Measurements from ENCODE around the gene TANC1. TPM values are rescaled to one million over a fixed set of nuclear protein-coding genes. Genes with fewer than 3 reads are reported as not detected.

Gene TANC1
- total RNA-seq, 1 donor from 2014 or later = 0.37 TPM

DNA sequence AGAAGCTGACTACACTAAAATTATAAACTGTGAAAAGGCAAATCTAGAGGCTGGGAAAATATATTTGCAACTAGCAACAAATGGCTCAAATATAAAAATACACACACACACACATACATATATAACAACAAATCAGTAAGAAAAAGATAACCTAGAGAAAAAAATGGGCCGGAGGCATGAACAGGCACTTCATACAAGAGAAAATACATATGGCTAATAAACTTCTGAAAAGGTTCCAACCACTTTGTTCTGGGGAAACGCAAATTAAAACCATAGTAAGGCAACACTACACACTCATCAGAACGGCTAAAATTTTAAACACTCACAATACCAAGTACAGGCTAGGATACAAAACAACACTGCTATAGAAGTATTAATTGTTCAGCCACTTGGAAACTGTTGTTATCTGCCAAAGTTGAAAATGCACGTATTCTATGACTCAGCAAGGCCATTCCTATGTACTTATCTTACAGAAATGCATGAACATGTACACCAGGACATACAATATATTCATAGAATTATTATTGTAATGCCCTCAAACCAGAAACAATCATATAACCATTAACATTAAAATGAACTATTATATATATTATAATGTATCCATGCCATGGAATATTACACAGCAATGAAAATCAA lies 302.4 kb downstream of the TANC1 start:
- intact Hi-C loops (cut with micrococcal nuclease) = no loop called here
- Mint-ChIP-seq H3K27me3 (no peaks in the 10 kb centered on the region), H3K27ac (no peak overlapping the region), H3K9me3 (no peaks in the 10 kb centered on the region), H3K4me1 (peaks cover 2% of the 10 kb centered on the region), H3K36me3 (ENCODE audit: low read depth) (peaks cover 12% of the 10 kb centered on the region), H3K4me3 (no peak overlapping the region)
- DNase-seq = no peak

DNA sequence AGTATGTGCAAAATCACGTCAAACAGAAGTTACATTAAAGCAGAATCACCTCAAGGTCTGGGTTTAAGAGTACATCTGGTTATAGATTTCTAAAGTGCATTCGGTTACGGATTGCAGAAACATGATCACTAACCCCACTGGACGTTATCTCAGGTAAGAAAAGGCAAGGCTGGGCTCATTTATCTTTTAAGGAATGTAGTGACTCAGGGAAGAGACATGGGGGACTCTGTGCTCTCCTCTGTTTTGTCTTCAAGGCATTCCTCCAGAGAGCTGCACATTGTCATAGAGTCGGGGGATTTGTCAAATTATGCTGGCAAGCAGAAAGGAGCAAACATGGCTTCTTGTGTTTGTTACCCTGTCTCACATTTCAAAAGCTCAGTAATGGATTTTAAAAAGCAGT lies 303.7 kb downstream of the TANC1 start:
- Mint-ChIP-seq H3K36me3 (ENCODE audit: low read depth) (peaks cover 12% of the 10 kb centered on the region), H3K27me3 (no peaks in the 10 kb centered on the region), H3K27ac (no peak overlapping the region), H3K4me1 (peaks cover 2% of the 10 kb centered on the region), H3K9me3 (no peaks in the 10 kb centered on the region), H3K4me3 (no peak overlapping the region)
- DNase-seq = no peak
- intact Hi-C loops (cut with micrococcal nuclease) = no loop called here

DNA sequence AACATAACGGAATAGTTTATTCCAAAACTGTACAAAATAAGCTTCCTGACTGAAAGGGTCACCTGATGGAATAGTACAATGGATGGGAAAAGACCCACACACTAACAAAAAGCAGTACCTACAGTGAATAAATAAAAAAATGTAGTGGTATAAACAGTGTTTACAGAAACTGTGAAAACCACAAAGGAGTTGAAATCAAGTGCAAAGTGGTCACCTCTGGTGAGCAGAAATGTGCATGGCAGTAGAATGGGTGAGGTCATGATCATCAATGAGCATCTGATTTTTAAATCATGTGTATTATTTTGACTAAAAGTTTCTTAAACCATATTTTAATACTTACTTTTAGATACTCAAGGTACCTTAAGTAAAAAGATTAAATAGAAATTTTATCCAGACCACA lies 306.7 kb downstream of the TANC1 start:
- Mint-ChIP-seq H3K9me3 (no peaks in the 10 kb centered on the region), H3K27me3 (no peaks in the 10 kb centered on the region), H3K4me1 (no peaks in the 10 kb centered on the region), H3K27ac (no peak overlapping the region), H3K4me3 (no peak overlapping the region), H3K36me3 (ENCODE audit: low read depth) (peaks cover 8% of the 10 kb centered on the region)
- DNase-seq = no peak
- intact Hi-C loops (cut with micrococcal nuclease) = no loop called here

DNA sequence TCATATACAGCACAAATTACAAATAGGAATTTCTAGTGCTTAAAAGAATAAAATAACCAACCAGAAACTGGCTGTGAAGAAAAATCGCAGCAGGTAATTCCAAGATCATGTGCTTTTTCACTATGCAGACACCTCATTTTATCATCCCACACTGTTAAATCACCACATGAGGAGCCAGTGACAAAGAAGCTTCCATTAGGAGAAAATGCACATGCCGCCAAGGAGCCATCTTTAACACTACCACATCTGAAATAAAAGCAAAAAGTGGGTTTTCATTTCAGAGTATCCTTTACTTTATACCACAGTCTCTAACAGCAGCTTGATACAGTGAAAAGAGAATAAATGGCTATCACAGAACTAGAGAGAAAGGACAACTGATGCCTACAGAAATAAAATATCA lies 311.3 kb downstream of the TANC1 start:
- Mint-ChIP-seq H3K27ac (no peak overlapping the region), H3K27me3 (no peaks in the 10 kb centered on the region), H3K4me3 (no peak overlapping the region), H3K36me3 (ENCODE audit: low read depth) (peaks cover 7% of the 10 kb centered on the region), H3K4me1 (peaks cover 4% of the 10 kb centered on the region), H3K9me3 (no peaks in the 10 kb centered on the region)
- DNase-seq = peak; percentile 25
- intact Hi-C loops (cut with micrococcal nuclease) = loop anchor here (10.0 kb wide), 1 partner anchor 615 kb away; no protein-coding TSS in a partner anchor

DNA sequence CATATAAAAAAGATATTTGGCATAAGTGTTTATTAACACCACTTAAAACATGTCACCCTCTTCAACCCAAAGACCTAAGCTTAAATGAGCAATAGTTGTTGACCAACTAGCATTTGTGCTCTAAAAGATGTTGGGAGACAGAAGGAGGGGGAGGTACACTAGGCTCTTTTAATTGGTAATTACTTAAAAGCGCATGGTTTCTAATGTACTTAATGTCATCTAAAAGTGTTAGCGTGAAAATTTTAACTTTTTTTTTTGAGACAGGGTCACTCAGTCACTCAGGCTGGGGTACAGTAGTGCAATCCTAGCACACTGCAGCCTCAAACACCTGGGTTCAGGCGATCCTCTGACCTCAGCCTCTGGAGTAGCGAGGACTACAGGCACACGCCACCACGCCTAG lies 312.6 kb downstream of the TANC1 start:
- DNase-seq = no peak
- Mint-ChIP-seq H3K4me1 (peaks cover 6% of the 10 kb centered on the region), H3K4me3 (no peak overlapping the region), H3K9me3 (no peaks in the 10 kb centered on the region), H3K27ac (no peak overlapping the region), H3K27me3 (no peaks in the 10 kb centered on the region), H3K36me3 (ENCODE audit: low read depth) (peaks cover 5% of the 10 kb centered on the region)
- intact Hi-C loops (cut with micrococcal nuclease) = loop anchor here (10.0 kb wide), 1 partner anchor 614 kb away; no protein-coding TSS in a partner anchor

Other genes with a start within 250 kb of the TANC1 start
- gene DAPL1, start 173.3 kb upstream of the TANC1 start, total RNA-seq = not detected in 2 replicates

Measured in activated CD4-positive, alpha-beta T cell treated with anti-CD3 and anti-CD28 coated beads, Interleukin-2, amount 10 ng/mL, durations not matched to agents 24 days and 14 days (primary cell).